ENCODE results near the gene INSIG1.

The INSIG1 gene

DNA sequence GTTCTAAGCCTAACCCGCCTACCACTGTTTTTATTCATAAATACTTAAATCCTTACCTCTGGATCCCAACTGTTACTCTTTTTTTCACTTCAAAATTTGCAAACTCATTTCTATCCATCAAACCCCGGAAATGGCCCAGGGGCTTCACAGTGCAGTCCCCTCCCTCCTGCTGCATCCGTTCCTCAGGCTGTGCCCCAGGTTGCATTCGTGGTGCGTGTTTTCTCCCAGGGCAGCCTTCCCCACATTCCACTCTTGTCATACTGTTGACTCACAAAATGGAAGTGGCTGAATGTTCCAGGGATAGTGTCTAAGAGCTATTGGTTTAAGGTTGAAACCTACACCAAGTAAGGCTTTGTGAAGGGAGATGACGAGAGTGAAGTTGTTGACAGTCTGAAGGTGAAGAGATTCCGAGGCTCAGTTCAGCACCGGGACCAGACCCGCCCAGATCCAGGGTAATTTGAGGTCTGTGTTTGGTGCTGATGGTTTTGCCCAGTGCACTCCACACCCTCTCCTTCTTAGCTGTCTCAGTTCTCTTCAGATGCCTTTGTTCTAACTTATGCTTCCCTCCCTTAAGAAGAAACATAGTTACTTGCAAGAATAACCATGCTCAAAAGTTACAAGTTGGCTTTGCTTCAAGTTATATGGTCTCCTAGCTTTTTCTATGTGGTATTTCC lies 7.7 kb downstream of the INSIG1 start:
- ATAC-seq: no peak
- TF ChIP-seq ZC3H10 (CRISPR knock-in tag; IDR thresholded peaks at IDR 0.05) (no peak), OSR1 (CRISPR knock-in tag; IDR thresholded peaks at IDR 0.05) (no peak), GLIS3 (CRISPR knock-in tag; IDR thresholded peaks at IDR 0.05) (no peak), TOX (CRISPR knock-in tag; IDR thresholded peaks at IDR 0.05; ENCODE audit: borderline replicate concordance) (no peak), PATZ1 (CRISPR knock-in tag; IDR thresholded peaks at IDR 0.05; ENCODE audit: borderline replicate concordance) (no peak), ZNF565 (CRISPR knock-in tag; conservative IDR thresholded peaks at IDR 0.05; ENCODE audit: low read depth) (no peak)
- TF ChIP-seq, protein P1, sequence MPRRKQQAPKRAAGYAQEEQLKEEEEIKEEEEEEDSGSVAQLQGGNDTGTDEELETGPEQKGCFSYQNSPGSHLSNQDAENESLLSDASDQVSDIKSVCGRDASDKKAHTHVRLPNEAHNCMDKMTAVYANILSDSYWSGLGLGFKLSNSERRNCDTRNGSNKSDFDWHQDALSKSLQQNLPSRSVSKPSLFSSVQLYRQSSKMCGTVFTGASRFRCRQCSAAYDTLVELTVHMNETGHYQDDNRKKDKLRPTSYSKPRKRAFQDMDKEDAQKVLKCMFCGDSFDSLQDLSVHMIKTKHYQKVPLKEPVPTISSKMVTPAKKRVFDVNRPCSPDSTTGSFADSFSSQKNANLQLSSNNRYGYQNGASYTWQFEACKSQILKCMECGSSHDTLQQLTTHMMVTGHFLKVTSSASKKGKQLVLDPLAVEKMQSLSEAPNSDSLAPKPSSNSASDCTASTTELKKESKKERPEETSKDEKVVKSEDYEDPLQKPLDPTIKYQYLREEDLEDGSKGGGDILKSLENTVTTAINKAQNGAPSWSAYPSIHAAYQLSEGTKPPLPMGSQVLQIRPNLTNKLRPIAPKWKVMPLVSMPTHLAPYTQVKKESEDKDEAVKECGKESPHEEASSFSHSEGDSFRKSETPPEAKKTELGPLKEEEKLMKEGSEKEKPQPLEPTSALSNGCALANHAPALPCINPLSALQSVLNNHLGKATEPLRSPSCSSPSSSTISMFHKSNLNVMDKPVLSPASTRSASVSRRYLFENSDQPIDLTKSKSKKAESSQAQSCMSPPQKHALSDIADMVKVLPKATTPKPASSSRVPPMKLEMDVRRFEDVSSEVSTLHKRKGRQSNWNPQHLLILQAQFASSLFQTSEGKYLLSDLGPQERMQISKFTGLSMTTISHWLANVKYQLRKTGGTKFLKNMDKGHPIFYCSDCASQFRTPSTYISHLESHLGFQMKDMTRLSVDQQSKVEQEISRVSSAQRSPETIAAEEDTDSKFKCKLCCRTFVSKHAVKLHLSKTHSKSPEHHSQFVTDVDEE (CRISPR knock-in tag; IDR thresholded peaks at IDR 0.05): no peak
- TF ChIP-seq, protein P2, sequence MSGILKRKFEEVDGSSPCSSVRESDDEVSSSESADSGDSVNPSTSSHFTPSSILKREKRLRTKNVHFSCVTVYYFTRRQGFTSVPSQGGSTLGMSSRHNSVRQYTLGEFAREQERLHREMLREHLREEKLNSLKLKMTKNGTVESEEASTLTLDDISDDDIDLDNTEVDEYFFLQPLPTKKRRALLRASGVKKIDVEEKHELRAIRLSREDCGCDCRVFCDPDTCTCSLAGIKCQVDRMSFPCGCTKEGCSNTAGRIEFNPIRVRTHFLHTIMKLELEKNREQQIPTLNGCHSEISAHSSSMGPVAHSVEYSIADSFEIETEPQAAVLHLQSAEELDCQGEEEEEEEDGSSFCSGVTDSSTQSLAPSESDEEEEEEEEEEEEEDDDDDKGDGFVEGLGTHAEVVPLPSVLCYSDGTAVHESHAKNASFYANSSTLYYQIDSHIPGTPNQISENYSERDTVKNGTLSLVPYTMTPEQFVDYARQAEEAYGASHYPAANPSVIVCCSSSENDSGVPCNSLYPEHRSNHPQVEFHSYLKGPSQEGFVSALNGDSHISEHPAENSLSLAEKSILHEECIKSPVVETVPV (CRISPR knock-in tag; IDR thresholded peaks at IDR 0.05): no peak

- no peak for ATAC-seq
- TF ChIP-seq ESRRG (CRISPR knock-in tag; IDR thresholded peaks at IDR 0.05) (no peak), ISL1 (CRISPR knock-in tag; IDR thresholded peaks at IDR 0.05) (no peak), PPARA (CRISPR knock-in tag; IDR thresholded peaks at IDR 0.05; ENCODE audit: borderline replicate concordance) (no peak)
Observed at GRCh38 chr7:155306673-155307470, 9.2 kb downstream of the INSIG1 start.

GRCh38 chr7:155308330-155309020 lies 10.8 kb downstream of the INSIG1 start:
- no peak for TF ChIP-seq ESRRG (CRISPR knock-in tag; IDR thresholded peaks at IDR 0.05)
- TF ChIP-seq CSDC2 (CRISPR knock-in tag; IDR thresholded peaks at IDR 0.05): no peak
- no peak for TF ChIP-seq CREB5 (CRISPR knock-in tag; IDR thresholded peaks at IDR 0.05; ENCODE audit: low read depth)
- TF ChIP-seq PPARA (CRISPR knock-in tag; IDR thresholded peaks at IDR 0.05; ENCODE audit: borderline replicate concordance): no peak
- TF ChIP-seq, protein P1 (CRISPR knock-in tag; IDR thresholded peaks at IDR 0.05): no peak
- TF ChIP-seq TCF4 (CRISPR knock-in tag; IDR thresholded peaks at IDR 0.05; ENCODE audit: borderline replicate concordance): no peak
- no peak for ATAC-seq

GRCh38 chr7:155309021-155309338 lies 11.3 kb downstream of the INSIG1 start:
- TF ChIP-seq GLIS3 (CRISPR knock-in tag; IDR thresholded peaks at IDR 0.05): no peak
- no peak for TF ChIP-seq ZFP30 (CRISPR knock-in tag; IDR thresholded peaks at IDR 0.05)
- ATAC-seq: no peak

Data from SK-N-SH treated with all-trans-retinoic acid at 6 μM for 48 hours (cell line).